GM20431 (cell line): ENCODE measurements around the gene CPXM2.

Source experiments
- in situ Hi-C: fragments of 300-500 bp; cut with MseI, MboI; formaldehyde crosslinking; loops from one replicate; pipeline ENCODE4 v1.15.0; 2020; ENCODE audit warnings: low sequenced_read_pairs; ENCODE audit not compliant: unreplicated experiment

Gene CPXM2

DNA sequence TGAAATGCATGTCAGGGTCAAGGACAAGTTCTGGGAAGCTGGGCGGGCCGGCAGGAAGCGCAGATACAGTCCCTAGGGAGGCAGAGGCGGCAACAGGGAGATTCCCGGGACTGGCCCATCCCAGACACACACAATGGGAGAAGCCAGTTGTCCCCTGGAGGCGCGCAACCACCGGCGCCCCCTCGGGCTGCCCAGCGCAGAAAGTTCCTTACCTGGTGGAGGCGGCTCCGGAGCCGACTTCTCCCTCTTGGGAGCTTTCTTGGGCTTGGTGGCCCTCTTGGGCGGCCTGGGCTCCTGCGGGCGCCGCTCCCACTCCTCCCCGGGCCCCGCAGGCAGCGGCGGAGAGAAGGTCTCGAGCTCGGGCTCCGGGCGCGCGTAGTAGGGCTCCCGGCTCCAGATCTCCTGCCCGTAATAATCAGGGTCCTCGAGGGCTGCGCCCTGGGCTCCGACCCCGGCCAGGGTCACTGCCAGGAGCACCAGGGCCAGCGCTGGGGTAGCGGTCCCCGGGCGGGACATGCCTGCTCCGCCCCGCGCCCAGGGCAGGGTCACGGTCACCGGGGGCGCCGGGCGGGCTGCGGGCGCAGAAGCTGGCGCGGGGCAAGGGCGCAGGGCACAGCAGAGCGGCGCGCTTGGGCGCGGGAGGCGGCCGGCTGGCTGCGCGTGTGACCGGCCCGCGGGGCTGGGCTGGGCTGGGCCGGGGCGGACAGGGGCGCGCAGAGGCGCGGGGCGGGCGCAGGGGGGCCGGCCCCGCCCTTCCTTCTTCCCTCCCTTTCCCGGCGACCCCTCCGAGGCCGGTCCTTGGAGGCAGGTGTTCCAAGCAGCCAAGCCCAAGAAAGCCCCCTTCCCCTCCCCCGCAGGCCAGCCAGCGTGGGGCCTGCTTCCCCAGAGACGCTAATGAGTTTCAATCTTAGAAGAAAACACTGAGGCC, at the start of gene CPXM2:
TSS of gene CPXM2 (minus strand) at position 664 of the 928 bp plus-strand sequence. CDS start at position 516, 148 bp downstream.
- in situ Hi-C loops = no loop called here

DNA sequence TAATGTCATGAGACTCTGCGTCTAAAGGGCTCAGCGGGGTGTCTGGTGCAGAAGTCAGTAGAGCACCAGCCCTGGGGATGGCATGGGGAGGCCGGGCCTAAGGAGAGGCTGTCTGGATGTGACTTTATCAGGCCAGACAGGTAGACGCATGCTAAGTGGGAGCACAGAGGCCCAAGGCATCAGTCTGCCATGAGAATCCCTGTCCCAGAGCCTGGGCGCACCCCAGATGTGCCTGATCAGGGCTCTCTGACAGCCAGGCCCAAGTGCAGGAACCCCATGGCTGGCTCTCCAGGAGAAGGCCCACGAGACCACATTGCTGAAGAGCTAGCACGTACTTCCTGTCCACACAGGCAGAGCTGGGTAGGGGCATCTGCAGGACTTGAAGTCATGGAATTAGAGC, 48.0 kb upstream of the CPXM2 start:
- in situ Hi-C loops = loop anchor here (25.0 kb wide), 1 partner anchor 827 kb away; no protein-coding TSS in a partner anchor

DNA sequence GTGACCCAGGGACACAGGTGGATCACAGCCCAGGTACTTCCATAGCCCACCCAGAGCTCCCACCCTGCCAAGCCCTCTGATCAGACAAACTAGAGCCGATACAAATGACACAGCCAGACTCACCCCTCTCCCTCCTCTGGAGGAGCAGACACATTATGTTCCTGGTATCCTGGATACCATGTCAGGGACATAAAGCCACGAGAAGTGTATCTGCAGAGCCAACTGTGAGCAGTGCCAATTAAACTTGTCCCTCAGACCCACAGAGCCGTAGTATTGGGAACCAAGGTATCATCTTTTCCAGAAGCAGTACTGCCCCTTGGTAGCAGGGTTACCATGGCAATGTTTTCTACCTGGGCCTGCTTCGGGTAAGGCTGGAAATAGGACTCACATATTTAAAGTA, 47.3 kb upstream of the CPXM2 start:
- in situ Hi-C loops = loop anchor here (25.0 kb wide), 1 partner anchor 827 kb away; no protein-coding TSS in a partner anchor

DNA sequence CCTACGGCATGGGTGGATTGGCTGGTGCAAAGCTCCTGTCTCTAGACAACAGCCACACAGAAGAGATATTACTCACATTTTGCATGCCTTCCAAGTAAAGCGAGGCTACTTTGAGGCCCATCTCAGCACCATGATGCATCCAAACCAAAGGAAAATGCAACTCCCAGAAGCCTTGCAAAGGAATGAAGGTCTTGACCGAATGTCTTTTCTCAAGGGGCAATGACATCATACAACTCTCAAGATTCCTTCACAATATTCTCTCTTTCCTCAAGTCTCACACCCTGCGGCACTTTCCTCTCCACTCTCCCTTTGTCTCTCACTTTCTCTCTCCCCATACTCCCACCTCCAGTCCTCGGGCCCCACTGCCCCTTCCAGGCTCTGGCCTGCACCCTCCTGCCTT, 44.8 kb upstream of the CPXM2 start:
- in situ Hi-C loops = loop anchor here (25.0 kb wide), 1 partner anchor 824 kb away; no protein-coding TSS in a partner anchor

DNA sequence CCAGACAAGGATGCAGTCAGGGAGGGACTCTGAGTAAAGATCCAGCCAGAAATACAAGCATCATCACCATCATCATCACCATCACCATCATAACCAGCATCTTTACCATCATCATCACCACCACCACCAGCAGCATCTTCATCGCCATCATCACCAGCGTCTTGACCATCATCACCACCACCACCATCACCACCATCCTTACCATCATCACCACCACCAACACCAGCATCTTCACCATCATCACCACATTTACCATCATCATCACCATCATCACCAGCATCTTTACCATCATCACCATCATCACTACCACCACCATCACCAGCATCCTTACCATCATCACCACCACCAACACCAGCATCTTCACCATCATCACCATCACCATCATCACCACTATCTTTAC, 44.1 kb upstream of the CPXM2 start:
- in situ Hi-C loops = loop anchor here (25.0 kb wide), 1 partner anchor 823 kb away; no protein-coding TSS in a partner anchor

DNA sequence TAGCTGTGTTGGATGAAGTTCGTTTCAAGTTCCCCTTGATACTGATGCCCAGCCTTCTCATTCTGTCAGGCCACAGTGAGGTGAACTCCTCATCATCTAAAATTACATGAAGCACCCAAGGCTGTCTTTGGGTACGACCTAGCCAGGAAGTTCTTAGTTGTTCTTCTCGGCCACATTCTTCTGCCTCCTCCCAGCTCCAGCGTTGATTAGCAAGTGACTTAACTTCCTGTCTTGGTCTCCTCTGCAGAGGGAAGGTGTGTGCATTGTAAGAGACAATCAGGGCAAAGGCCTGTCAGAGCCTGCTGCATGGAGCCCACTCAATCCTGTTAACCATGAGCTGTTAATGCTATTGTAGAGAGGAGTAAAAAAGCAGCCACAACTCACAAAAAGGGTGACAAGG, 43.2 kb upstream of the CPXM2 start:
- in situ Hi-C loops = loop anchor here (25.0 kb wide), 1 partner anchor 823 kb away; no protein-coding TSS in a partner anchor

DNA sequence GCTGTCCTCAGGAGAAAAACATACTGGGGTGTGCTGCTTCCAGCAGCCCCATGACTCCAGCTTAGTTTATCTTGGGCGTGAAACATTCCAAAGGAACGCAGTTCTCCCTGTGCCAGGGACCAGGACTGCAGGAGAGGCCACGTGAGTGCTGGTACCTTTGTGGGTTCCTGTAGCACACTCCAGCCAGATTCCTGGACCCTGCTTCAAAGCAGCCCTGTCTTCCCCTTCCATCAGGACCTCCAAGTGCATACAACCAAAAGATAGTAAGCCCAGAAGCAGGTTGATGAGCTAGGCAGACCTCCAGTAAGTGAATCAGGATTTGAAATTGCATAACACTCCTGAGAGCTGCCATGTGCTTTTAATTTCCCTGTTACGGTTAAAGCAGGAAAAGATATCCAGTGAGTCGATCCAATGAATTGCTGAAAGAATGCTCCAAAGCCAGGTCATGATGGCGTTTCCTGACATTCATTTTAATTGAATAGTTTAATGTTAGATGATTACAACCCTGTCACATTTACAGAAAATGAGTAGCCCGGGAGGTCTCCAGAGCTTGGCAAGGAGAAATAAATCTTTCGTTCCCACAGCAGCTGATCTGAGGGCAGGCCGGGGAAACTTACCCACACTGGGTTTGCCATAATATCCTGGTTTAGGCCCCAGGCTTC, 38.9 kb upstream of the CPXM2 start:
- in situ Hi-C loops = loop anchor here (25.0 kb wide), 1 partner anchor 818 kb away; no protein-coding TSS in a partner anchor

DNA sequence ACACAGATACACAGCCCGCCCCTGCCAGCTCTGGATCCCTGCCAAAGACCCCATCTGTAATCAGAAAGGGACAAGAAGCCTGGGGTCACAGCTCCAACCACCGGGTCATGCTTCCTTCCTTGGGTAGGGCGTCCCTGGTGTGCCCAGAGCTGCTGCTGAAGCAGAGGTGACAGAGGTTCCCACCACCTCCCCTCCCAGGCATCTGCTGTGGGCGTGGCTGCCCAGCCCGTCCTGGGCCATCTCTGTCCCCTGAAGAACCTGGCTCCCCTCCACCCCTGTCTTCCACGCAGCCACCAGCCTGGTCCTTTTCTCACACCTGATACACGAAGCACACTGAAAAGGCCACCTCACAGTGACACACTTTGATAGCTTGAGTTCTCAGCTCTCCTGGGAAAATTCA, 38.2 kb upstream of the CPXM2 start:
- in situ Hi-C loops = loop anchor here (25.0 kb wide), 1 partner anchor 817 kb away; no protein-coding TSS in a partner anchor

DNA sequence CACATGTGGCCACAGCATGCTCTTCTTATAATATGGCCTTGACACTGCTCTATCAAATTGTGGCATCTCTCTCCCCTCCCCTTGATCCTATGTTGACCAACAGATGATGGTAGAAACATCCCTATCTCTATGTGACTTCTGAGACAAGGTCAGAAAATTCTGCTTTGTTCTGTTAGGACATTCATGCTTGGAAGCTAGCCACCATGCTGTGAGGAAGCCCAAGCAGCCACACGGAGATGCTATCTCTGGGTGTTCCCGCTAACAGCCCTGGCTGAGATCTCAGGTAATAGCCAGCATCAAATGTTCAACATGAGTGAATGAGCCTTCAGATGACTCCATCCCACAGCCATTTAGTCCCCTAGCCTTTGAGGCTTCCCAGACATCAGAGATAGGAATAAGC, 36.8 kb upstream of the CPXM2 start:
- in situ Hi-C loops = loop anchor here (25.0 kb wide), 1 partner anchor 816 kb away; no protein-coding TSS in a partner anchor

DNA sequence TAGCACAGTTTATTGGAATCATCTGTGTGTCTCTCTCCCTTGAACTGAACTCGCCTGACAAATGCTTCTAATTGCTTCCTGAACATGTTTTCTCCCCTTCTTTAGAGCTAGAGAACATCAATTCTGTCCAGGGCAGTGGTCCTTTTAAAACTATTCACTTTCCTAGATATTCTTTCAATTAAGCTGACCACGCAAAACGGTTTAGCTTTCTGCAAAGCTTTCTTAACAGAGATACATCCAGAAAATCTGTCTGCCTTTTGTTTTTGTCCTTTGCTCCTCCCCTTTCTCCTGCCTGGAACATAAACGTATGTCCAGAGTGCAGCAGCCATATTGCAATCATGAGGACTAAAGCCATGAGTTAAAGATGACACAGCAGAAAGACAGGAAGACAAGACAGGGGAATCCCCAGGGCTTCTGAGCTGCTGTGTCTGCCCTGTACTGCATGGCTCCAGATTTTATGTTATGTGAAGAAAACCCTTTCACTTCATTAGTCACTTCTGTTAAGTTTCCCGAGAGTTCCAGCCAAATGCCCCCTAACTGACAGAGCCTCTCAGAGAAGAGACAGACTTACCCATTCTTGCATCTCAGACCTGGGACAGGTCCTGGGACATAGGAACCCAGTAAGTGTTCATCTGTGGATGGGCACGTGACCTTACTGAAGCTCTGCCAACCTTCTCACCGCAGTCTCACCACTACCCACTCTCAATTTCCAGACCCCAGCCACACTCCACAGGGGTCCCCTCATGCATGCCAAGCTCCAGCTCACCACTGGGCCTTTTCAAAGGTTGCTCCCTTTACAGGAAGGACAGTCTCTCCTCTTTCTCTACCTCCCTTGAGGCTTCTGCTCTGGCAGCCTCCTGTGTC, 35.0 kb upstream of the CPXM2 start:
- in situ Hi-C loops = loop anchor here (25.0 kb wide), 1 partner anchor 814 kb away; no protein-coding TSS in a partner anchor

DNA sequence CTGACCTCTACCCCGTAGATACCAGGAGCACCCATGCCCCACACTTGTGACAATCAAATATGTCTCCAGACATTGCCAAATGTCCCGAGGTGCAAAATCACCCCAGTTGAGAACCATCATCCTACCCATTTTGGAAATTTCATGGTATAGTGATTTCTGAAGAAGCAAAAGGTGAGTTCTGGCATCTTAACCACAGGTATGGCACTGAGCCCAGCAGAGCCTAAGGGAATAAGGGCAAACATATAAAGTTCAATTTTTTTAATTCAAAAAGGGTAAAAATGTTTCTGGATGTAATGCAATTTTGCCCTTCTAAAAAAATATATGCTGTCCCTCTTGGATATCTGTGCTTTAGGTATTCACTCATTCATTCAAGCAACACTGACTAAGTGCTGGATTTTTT, 30.5 kb upstream of the CPXM2 start:
- in situ Hi-C loops = no loop called here

DNA sequence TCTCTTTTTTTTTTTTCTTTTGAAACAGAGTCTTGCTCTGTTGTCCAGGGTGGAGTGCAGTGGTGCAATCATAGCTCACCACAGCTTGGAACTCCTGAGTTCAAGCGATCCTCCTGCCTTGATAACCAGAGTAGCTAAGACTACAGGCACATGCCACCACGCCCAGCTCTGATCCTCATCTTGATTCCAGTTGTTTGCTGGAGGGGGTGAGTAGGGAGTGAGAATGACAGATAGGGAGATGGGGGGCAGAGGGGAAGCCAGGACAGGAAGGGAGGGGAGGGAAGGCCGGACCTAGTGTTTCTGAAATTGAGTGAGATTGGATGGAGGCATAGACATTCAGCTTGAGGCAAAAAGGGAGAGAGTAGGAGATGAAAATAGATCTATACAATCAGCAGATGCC, 25.2 kb upstream of the CPXM2 start:
- in situ Hi-C loops = no loop called here

DNA sequence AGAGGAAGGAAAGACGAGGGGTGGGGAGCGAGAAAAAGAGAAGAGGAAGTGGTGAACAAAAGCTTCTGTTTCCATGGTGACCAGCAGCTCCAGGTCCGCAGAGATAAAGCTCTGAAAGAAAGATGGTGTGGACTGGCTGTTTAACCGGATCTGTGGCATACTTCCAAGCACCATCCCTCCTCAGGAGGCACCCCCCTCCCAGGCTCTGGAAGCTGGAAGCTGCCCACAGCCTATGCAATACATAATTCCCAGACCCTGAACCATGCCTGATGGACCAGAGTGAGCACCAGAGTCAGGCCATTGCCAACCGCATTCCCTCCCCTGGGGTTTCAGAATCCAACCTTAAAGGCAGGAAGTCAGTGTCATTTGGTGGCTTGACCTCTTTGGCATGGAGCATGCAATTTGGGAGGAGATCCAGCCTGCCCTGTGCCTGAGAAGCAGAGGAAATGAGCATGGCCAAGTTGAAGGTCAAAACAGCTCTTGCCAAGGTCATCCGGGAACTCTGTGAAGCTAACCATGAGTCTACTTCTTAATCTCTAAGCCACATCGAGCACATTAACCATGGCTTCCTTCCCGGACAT, 22.2 kb upstream of the CPXM2 start:
- in situ Hi-C loops = no loop called here

DNA sequence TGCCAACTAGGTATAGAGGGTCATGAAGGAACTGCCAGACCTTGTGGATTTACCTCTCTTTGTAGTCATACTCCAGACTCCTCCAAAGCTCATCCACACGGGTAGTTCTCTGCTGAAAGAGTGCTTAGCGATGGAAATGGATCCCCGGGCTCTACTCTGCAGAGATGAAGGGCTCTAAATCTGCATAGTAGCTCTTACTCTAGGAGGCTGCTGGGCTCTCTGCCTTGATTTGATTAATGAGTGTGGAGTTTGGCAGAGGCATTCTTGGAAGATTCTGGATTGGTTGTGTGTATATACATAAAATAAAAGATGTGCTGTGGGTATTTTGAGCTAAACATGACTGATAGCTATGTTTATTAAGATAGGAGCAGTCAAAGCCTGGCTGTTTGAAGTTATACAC, 21.3 kb upstream of the CPXM2 start:
- in situ Hi-C loops = no loop called here

DNA sequence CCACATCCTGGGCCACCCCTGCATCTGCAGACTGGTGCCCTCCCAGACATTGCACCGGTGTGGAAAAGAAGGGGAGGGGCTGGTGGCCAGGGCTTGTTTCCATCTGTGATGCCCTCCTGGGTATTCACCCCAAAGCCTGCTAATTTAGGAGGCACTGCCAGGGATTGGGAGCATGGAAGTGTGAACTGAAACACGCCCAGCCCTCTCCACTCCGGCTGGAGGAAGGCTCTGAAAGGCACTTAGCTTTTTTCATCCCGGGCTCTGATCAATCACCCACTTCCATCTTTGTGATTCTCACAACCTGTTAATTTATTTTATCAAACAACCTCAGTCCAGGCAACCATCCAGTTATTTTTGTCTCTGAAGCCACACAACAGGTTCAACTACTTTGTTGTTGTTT, 20.9 kb upstream of the CPXM2 start:
- in situ Hi-C loops = no loop called here

DNA sequence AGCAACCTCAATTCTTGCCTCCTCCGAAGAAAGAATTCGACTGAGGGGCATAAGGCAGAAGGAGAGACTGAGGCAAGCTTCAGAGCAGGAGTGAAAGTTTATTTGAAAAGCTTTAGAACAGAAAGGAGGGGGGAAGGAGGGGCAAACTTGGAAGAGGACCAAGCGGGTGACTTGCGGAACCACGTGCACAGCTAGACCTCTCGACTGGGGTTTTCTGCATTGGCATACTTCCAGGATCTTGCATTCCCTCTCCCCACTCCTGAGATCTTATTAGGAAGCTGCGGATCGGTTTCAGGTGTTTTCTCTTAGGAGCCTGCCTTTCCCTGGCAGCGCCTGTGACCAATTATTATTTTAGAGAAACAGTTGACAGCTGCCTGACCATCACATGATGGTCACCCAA, 20.3 kb upstream of the CPXM2 start:
- in situ Hi-C loops = no loop called here

DNA sequence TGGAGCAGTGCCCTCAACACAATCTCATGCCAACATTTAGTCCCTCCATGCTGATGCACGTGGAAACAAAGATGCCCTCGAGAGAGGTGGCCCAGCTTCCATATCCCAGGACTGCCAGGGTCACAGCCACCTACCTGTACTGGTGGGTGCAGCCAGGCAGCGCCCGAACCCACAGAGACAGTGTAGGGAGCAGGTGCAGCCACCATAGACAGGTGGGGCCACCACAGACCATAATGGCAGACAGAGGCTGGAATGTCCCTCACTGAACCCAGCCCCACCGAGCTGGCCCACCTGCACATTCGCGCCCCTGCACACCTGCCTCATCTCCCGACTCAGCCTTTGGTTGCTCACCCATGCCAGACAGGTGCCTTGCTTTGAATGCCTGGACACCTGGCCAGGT, 18.3 kb upstream of the CPXM2 start:
- in situ Hi-C loops = no loop called here

DNA sequence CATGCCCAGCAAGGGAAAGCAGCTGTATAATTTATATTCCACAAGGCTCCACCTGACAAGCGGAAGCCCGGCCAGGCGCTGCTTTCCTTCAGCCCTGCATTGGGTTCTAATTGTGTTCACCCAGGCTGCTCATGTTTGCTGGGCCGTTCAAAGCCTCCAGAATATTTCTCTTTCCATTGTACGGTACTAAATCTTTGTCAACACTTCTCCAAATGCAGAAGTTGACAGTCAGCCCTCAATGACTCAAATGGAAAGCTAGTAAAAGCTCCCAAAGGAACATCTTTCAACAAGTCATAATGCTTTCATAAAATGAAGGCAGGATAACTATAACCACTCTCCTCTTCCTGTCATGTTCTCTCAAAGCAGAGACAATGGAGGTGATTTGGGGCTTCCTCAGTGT, 17.8 kb upstream of the CPXM2 start:
- in situ Hi-C loops = no loop called here

DNA sequence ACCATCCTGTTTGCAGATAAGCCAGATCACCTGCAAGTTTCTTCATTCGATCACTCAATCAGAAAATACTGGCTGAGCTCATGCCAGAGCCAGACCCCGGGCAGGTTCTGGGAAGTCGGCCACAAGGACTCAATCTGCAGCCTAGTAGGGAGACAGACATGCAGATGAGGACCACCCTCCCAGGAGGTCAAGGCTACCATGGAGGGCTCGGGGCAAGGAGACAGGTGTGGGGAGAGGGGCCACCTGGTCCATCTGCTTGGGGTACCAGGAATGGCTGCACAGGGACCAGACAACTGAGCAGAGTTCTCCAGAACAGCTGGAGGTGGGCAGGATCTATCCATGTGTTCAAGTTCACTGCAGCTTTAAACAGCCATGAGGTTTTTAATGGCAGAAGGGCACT, 16.8 kb upstream of the CPXM2 start:
- in situ Hi-C loops = no loop called here
